Measurements from ENCODE around the gene SLC2A10.

- TF ChIP-seq, protein P1, sequence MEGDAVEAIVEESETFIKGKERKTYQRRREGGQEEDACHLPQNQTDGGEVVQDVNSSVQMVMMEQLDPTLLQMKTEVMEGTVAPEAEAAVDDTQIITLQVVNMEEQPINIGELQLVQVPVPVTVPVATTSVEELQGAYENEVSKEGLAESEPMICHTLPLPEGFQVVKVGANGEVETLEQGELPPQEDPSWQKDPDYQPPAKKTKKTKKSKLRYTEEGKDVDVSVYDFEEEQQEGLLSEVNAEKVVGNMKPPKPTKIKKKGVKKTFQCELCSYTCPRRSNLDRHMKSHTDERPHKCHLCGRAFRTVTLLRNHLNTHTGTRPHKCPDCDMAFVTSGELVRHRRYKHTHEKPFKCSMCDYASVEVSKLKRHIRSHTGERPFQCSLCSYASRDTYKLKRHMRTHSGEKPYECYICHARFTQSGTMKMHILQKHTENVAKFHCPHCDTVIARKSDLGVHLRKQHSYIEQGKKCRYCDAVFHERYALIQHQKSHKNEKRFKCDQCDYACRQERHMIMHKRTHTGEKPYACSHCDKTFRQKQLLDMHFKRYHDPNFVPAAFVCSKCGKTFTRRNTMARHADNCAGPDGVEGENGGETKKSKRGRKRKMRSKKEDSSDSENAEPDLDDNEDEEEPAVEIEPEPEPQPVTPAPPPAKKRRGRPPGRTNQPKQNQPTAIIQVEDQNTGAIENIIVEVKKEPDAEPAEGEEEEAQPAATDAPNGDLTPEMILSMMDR (conservative IDR thresholded peaks at IDR 0.05; ENCODE audit: low read depth in 2 of 2): no peak
- TF ChIP-seq EZH2 (IDR thresholded peaks at IDR 0.05; ENCODE audit: low read depth, unreplicated experiment): no peak
- TF ChIP-seq, protein P2, sequence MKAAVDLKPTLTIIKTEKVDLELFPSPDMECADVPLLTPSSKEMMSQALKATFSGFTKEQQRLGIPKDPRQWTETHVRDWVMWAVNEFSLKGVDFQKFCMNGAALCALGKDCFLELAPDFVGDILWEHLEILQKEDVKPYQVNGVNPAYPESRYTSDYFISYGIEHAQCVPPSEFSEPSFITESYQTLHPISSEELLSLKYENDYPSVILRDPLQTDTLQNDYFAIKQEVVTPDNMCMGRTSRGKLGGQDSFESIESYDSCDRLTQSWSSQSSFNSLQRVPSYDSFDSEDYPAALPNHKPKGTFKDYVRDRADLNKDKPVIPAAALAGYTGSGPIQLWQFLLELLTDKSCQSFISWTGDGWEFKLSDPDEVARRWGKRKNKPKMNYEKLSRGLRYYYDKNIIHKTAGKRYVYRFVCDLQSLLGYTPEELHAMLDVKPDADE (IDR thresholded peaks at IDR 0.05): no peak
These were observed 12.0 kb downstream of the SLC2A10 start for GRCh38 chr20:46721476-46721875.

All from GM23338 (cell line).